Medulla oblongata (tissue), 1 donor: Measurements from ENCODE around the gene AOAH.
A peak's percentile ranks its signal among the peaks of the same experiment; 100 is the strongest.

ENCODE experiments used
- DNase-seq: peaks from one replicate; pipeline ENCODE4 v3.0.0-alpha.2; 2015; ENCODE audit errors: extremely low spot score

AOAH gene

DNA sequence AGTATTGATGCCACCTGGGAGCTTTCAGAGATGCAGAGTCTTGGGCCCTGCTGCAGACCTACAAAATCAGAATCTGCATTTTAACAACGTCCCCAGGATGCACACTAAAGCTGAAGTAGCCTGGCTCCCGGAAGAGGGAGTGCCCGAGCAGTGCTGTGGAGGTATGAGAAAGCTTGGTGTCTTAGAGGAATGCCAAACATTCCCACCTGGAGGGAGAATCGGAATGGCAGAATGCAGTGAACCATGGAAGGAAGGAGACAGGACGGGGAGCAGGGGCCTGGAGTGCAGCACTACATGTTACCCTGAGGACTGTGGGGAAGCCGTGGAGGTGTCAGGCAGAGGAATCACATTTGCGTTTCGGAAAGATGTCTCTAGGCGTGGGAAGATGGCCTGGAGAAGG is 90.9 kb downstream of the AOAH start:
- DNase-seq = no peak

DNA sequence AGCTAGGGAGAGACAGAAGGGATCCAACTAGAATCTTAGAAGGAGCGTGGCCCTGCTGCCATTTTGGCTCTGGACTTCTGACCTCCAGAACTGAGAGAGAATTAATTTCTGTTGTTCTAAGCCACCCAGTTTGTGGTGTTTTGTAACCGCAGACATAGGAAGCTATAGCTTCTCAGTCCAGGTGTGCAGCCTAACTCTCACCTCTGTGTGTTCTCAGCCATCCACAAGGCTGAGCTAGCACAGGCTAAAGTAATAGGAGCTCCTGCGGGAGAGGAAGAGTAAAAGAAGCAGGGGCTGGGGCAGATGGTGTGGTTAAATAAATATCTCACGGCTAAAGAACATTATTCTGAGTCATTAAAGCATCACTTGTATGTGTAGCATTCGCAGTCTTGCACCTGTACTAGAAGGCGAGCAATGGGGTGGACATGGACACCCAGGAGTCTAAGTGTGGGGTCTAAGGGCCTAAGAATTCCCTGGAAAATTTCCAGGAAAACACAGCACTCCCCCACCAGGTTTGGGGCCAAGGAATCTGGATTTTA is 94.1 kb downstream of the AOAH start:
- no peak for DNase-seq

GRCh38 chr7:36629351-36629750 is 94.9 kb downstream of the AOAH start:
- DNase-seq = no peak

GRCh38 chr7:36627836-36628235 is 96.5 kb downstream of the AOAH start:
- no peak for DNase-seq

DNA sequence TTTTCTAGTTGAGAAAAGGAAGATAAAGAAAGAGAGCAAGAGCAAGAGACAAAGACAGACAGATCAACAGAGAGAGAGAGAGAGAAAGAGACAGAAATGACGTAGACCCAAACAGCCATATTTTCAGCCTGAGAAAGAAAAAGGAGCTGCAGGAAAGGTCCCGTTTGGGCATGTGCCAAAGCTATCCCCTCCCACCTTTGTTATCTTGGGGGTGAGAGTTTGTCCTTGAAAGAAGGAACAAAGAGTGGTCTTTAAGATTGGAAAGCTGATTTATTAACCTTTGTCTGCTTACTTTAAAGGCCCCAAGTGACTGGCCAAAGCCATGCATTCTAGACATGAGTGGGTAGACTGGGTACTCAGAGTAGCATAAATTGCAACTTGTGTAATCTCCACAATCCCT is 98.2 kb downstream of the AOAH start:
- DNase-seq = no peak

- peak; percentile 28 for DNase-seq
These were observed 99.0 kb downstream of the AOAH start for GRCh38 chr7:36625247-36625646.

GRCh38 chr7:36623247-36623646 is 101.0 kb downstream of the AOAH start:
- DNase-seq = peak; percentile 16

DNA sequence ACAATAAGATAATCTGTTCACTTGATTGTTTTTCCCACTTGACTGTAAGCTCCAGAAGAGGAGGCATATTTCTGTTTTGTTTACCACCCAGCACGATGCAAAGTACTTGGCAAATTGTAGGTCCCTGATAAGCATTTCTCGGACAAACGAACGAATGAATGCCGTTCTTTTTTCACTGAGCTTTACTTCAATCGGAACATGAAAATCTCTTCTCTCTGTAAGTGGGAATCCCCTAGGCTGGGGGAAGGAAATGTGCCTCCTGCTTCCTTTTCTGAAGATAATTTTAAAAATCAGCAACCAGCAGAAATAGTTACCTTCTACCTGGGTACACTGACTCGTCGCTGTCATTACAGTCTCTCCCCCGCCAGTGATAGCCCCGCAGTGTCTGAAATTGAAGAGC is 102.9 kb downstream of the AOAH start:
- DNase-seq = no peak

GRCh38 chr7:36620166-36620708 is 104.1 kb downstream of the AOAH start:
- no peak for DNase-seq

DNA sequence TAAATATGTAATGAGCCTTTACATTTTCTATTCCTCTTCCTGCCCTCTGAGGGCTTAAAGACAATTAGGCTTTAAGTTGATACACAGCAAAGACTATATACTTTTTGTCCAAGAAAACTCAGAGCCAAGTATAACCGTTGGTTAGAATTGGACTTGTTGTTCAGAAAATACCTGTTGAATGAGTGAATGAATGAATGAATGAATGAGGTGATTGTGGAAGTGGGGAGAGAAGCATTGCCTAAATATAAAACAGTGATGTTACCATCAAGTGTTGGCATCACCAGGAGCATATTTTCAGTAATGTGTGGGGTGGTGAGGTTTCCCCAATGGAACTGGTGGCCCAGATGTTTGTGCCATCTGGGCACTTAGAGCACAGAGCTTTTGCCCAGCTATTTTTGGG is 106.9 kb downstream of the AOAH start:
- DNase-seq = no peak

DNA sequence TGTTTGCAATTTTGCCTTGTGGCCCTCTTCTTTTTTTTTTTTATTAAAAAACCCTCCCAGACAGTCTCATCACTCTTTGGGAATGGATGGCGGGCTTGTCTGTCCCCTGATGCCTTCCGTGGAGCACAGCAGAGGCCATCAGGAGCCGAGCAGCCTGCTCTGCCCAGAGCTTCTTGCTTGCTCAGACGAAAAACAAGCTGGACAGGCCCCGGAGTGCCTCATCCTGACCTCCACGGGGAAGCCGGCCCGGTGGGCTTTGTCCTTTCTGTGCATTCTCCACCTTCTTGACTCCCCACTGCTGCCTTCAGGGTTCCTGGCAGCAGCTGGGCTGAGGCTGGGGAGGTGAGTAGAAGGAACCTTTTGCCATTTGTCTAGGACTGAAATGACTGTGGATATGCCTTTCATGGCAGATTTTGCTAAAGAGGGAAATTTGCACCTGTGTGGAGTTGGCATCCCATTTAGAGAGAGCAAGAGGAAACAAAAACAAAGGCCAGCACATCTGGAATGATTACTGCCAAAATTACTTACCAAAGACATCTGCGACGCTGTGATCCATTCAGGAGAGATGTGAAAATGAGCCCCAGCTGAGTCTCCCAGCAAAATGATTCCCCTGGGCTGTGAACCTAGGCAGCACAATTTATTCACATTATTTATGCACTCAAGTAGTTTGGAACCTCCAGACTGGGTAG is 108.3 kb downstream of the AOAH start:
- no peak for DNase-seq

- no peak for DNase-seq
These were observed 109.3 kb downstream of the AOAH start for GRCh38 chr7:36614959-36615358.

DNA sequence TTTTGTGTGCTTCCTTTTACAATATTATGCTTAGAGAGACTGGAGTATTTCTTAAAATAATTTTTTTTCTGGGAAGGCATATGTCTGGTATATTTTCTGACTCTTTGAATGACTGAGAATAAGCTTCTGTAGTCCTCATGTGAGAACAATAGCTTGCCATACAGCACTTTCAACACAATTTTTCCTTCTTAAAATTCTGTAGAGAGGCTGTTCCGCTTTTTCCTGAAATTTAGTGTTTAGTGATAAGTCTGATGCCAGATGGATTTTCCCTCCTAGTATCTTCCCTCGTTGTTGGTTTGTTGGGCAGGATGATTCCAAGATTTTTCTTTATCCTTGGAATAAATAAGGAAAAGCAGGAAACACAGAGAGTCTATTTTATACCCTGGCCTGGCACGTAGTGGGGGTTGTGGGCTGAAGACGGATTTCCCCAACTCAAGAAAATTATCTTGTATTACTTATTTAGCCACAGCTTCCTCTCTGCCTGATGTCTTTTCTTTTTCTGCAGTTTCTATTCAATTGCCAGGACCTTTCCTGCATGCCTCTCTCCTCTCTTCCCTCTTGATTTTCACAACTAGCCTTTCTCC is 111.2 kb downstream of the AOAH start:
- no peak for DNase-seq

- no peak for DNase-seq
These were observed 112.6 kb downstream of the AOAH start for GRCh38 chr7:36611703-36612102.

DNA sequence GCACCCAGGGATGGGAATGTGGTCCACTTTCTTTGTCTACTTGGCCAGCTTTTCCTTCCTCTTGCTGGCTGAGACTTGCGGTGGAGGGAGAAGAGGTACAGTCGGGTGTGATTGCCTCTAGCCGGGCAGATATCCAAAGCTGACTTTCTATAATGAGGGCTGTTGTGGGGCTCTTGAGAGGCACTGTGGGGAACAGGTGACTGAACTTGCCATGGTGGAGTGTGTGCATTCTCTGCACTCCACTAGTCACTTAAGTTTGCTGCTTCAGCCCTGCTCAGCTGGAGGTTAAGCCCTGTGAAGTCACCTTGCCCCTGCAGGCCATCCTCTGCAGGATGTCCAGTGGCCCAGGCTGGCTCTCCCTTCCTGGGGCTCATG is 116.6 kb downstream of the AOAH start:
- DNase-seq = no peak

DNA sequence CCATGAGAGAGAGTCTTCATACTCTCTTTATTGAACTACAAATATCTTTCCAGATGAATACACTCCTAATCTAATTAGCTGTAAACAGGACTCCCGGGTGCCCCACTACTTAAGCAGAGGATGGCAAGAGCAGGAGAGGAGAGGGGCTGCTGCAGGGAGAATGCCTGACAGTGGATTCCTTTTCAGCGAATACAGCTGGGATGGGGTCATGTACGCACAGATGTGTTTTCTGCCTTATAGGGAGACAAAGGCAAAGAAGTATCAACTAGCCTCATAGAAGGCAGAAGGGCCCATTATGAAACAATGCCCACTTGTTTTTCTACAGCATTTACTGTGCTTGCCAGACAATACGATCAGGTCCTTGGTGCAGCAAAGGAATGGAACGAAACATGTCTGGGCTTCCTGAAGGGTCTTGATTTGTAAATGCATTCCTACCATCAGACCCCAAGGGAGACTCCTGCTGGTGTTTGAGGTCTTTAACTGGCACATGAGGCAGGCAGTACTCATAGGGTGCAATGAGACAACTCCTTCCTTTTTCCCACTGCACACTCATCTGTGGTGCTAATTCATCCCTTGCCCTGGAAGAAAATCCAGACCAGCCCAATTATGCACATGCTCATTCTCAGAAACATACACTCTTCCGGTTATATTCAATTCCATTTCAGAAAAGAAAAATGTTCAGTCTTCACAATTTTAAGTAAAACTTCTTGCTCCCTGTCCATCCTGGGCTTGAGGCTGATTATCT is 117.1 kb downstream of the AOAH start:
- DNase-seq = peak; percentile 44

- DNase-seq = no peak
These were observed 117.9 kb downstream of the AOAH start for GRCh38 chr7:36606153-36606975.

DNA sequence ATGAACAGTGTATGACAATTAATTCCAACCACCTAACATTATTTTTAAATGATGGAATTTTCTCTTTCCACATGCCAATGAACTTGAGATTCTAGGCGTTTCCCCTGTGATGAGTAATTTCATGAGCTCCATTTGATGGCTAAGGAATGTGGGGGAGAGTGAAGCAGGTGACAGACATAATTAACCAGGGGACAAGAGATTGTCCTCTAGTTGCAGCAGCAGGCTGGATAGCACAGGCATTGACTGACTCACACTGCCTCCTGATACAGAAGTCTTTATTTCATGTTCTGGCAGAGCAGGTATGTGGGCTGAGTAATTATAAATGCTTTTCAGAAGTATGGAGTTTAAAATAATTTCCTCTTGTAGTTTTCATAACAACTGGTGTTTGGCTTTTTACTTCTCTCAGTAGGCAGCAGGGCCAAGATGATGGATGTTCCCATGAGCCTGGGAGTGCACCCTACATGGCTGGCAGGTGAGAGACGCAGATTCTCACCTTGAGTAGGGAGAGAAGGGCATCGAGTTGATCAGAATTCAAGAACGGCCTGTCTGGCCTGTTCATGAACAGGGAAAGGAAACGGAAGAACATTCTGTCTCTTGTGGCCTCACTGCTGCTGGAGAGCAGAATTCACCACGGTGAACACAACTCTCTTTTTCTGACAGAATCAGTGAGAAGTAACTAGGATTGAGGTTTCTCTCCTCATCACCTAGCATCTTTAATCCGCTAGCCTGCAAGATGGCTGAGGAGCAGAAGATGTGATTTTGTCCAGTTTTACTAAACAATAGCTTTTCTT is 118.8 kb downstream of the AOAH start:
- no peak for DNase-seq

GRCh38 chr7:36604806-36605205 is 119.5 kb downstream of the AOAH start:
- no peak for DNase-seq

- no peak for DNase-seq
These were observed 121.1 kb downstream of the AOAH start for GRCh38 chr7:36602934-36603887.
